Measurements from ENCODE around the gene UGT1A6.

The UGT1A6 gene

DNA sequence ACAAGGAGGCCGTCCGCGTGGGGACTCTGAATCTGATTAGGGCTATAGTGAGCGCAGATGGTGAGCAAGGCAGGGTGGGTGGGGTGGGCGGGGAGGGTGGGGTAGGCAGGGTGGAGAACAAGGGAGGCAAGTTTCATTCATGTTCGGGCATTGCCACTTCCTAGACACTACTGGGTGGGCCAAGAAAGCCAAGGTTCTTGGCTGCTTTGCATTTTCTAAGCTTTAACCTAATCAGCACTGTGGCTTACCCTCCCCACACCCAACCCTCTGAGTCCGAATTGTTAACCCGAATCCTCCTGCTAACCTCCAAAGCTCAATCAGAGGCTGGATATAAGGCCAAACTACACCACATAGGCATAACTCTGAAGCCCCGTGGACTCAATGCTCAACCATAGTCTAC lies 103.6 kb downstream of the UGT1A6 start:
- Histone ChIP-seq H3K27me3 (ENCODE audit: control insufficient read depth in 1 of 2, insufficient read depth in 2 of 2, low read length in 2 of 2) (no peaks in the 10 kb centered on the region), H3K4me1 (ENCODE audit: control insufficient read depth in 1 of 2, insufficient read depth in 2 of 2, low read length in 2 of 2) (peaks cover 0 to 7% of the 10 kb centered on the region in 2 donors), H3K27ac (ENCODE audit: low read depth, low read length) (no peak overlapping the region), H3K4me3 (ENCODE audit: low read depth in 1 of 2, low read length in 2 of 2) (no peak overlapping the region), H3K9me3 (ENCODE audit: control insufficient read depth in 1 of 2, low read length in 2 of 2) (no peaks in the 10 kb centered on the region), H3K9ac (ENCODE audit: low read depth in 1 of 2, low read length in 2 of 2) (no peak overlapping the region), H3K36me3 (ENCODE audit: control insufficient read depth in 1 of 2, insufficient read depth in 2 of 2, low read length in 2 of 2) (no peaks in the 10 kb centered on the region)

DNA sequence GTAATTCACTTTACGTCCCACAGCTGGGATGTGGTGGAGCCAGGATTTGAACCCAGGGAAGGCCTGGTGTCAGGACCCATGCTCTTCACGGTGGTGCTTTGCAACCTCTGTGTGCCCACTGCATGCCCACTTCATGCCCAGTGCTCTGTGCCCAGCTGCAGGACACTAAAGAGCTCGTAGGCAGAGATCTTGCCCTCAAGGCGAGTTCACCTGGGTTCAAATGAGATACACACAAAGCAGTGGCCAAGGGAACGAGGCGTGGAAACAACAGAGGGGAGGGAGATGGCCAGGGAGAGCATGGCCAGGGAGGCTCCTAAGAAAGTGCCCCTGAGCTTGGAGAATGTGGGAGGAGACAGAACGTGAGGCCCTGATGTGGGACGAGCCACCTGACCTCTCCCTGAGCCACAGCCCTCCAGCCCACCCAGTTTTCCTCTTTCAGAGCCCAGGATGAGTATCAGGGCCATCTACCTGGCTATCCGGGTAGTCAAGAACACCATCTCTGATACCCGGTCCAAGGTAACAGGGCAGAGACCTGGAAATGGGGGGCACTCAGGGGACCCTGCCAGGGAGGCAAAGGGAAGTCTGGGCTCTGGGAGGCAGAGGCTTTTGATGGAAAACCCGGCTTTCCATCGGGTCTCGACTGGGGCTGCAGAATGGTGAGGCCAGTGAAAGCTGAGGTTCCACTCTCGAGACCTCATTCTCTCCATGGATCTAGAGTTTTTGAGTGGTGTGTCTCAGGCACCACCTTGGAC lies 105.8 kb downstream of the UGT1A6 start:
- Histone ChIP-seq H3K27ac (ENCODE audit: low read depth, low read length) (no peak overlapping the region), H3K27me3 (ENCODE audit: control insufficient read depth in 1 of 2, insufficient read depth in 2 of 2, low read length in 2 of 2) (no peaks in the 10 kb centered on the region), H3K4me3 (ENCODE audit: low read depth in 1 of 2, low read length in 2 of 2) (no peak overlapping the region), H3K9me3 (ENCODE audit: control insufficient read depth in 1 of 2, low read length in 2 of 2) (no peaks in the 10 kb centered on the region), H3K9ac (ENCODE audit: low read depth in 1 of 2, low read length in 2 of 2) (no peak overlapping the region), H3K4me1 (ENCODE audit: control insufficient read depth in 1 of 2, insufficient read depth in 2 of 2, low read length in 2 of 2) (peaks cover 0 to 3% of the 10 kb centered on the region in 2 donors), H3K36me3 (ENCODE audit: control insufficient read depth in 1 of 2, insufficient read depth in 2 of 2, low read length in 2 of 2) (no peaks in the 10 kb centered on the region)

DNA sequence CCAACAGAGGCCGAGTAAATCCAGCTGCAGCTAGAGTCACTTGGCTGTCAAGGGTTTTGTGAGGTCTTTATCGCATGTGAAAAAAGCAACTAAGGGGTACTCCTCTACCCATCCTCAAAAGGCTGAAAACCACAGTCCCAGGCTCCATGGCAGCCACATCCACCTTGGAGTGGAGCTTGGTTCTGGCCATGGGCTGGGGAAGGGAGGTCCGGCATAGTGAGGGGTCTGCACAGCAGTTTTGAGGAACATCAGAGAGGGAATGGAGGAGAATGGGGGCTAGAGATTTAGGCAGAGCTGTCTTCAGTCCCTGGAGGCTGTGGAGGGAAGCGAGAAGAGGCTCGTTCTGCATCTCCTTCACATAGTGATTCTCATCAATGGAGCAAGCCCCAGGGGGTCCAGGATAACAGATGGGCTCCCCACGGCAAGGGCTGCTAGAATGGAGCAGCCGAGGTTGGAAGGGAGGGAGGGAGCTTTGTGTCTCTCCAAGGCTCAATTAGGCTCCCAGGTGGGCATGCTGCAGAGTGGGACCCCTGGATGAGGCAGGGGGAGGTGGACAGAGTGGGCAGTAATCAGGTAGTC lies 106.5 kb downstream of the UGT1A6 start:
- Histone ChIP-seq H3K36me3 (ENCODE audit: control insufficient read depth in 1 of 2, insufficient read depth in 2 of 2, low read length in 2 of 2) (no peaks in the 10 kb centered on the region), H3K4me1 (ENCODE audit: control insufficient read depth in 1 of 2, insufficient read depth in 2 of 2, low read length in 2 of 2) (no peaks in the 10 kb centered on the region), H3K9ac (ENCODE audit: low read depth in 1 of 2, low read length in 2 of 2) (no peak overlapping the region), H3K4me3 (ENCODE audit: low read depth in 1 of 2, low read length in 2 of 2) (no peak overlapping the region), H3K27me3 (ENCODE audit: control insufficient read depth in 1 of 2, insufficient read depth in 2 of 2, low read length in 2 of 2) (no peaks in the 10 kb centered on the region), H3K9me3 (ENCODE audit: control insufficient read depth in 1 of 2, low read length in 2 of 2) (no peaks in the 10 kb centered on the region), H3K27ac (ENCODE audit: low read depth, low read length) (no peak overlapping the region)

DNA sequence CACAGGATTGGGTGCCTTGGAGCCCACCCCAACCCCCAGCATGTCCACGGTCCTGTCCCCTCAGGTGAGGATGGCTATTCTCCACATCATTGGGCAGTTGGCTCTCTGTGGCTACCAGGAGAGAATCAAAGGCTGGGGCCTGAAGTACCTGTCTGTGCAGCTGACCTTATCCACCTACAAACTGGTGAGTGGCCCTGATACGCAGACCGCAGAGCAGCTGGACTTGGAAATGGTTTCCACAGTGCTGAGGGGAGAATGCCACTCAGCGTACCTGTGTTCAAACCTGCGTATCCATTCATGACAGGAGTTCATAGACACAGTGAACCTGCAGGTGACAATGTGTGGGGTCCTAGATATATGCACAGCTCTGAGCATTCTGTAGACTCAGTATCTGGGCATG lies 107.0 kb downstream of the UGT1A6 start:
- no peaks in the 10 kb centered on the region for H3K27me3 ChIP-seq (ENCODE audit: control insufficient read depth in 1 of 2, insufficient read depth in 2 of 2, low read length in 2 of 2)
- H3K27ac ChIP-seq (ENCODE audit: low read depth, low read length): no peak overlapping the region
- H3K4me3 ChIP-seq (ENCODE audit: low read depth in 1 of 2, low read length in 2 of 2): no peak overlapping the region
- no peaks in the 10 kb centered on the region for H3K4me1 ChIP-seq (ENCODE audit: control insufficient read depth in 1 of 2, insufficient read depth in 2 of 2, low read length in 2 of 2)
- H3K36me3 ChIP-seq (ENCODE audit: control insufficient read depth in 1 of 2, insufficient read depth in 2 of 2, low read length in 2 of 2): no peaks in the 10 kb centered on the region
- no peak overlapping the region for H3K9ac ChIP-seq (ENCODE audit: low read depth in 1 of 2, low read length in 2 of 2)
- H3K9me3 ChIP-seq (ENCODE audit: control insufficient read depth in 1 of 2, low read length in 2 of 2): no peaks in the 10 kb centered on the region

DNA sequence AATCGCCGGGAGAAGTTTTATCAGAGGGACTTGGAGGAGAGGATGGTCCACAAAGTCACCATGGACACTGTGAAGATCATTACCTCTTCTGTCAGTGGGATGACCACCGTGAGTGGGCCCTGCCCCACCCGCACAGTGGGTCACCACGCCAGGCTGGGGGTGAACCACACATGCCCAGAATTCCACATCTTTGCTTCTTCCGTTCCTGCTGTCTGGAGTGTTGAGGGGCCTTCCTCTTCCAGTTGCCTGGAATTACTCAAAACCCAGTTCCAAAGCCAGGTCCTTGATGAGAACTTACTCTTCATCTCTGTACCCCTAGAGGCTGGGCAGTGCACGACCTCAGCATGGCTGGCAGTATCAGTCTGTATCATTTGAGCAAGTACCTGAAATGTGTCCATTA lies 107.5 kb downstream of the UGT1A6 start:
- Histone ChIP-seq H3K9ac (ENCODE audit: low read depth in 1 of 2, low read length in 2 of 2) (no peak overlapping the region), H3K4me3 (ENCODE audit: low read depth in 1 of 2, low read length in 2 of 2) (no peak overlapping the region), H3K36me3 (ENCODE audit: control insufficient read depth in 1 of 2, insufficient read depth in 2 of 2, low read length in 2 of 2) (no peaks in the 10 kb centered on the region), H3K27me3 (ENCODE audit: control insufficient read depth in 1 of 2, insufficient read depth in 2 of 2, low read length in 2 of 2) (no peaks in the 10 kb centered on the region), H3K27ac (ENCODE audit: low read depth, low read length) (no peak overlapping the region), H3K4me1 (ENCODE audit: control insufficient read depth in 1 of 2, insufficient read depth in 2 of 2, low read length in 2 of 2) (no peaks in the 10 kb centered on the region), H3K9me3 (ENCODE audit: control insufficient read depth in 1 of 2, low read length in 2 of 2) (no peaks in the 10 kb centered on the region)

DNA sequence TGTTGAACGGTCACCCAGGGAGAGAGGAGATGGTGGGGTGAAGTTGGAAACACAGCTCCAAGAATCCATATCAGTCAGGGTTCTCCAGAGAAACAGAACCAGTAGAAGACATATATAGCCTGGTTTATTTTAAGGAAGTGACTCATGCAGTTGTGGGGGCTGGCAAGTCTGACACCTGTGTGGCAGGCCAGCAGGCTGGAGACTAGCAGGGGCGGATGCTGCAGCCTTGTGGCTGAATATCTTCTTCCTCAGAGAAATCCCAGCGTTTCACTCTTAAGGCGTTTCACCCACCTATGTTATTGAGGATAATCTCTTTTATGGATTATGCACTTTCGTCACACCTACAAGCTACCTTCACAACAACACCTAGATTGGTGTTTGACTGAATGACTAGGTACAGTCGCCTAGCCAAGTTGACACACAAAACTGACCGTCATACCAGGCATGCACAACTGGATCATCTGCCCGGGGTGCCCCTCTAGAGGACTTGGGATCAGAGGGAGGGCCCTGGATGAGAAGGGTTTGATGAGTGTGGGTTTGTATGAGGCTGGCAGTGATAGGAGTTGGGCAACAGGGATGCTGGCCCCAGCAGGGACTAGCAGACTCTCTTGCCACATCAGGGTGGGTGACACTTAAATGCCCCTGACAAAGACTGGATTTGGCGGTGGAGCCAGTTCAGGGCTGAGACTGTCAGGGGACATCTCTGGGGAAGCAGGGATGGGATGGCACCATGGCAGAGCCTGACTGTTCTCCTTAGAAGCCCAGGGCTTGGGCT lies 108.9 kb downstream of the UGT1A6 start:
- H3K27me3 ChIP-seq (ENCODE audit: control insufficient read depth in 1 of 2, insufficient read depth in 2 of 2, low read length in 2 of 2): no peaks in the 10 kb centered on the region
- H3K36me3 ChIP-seq (ENCODE audit: control insufficient read depth in 1 of 2, insufficient read depth in 2 of 2, low read length in 2 of 2): no peaks in the 10 kb centered on the region
- H3K9ac ChIP-seq (ENCODE audit: low read depth in 1 of 2, low read length in 2 of 2): no peak overlapping the region
- H3K4me1 ChIP-seq (ENCODE audit: control insufficient read depth in 1 of 2, insufficient read depth in 2 of 2, low read length in 2 of 2): no peaks in the 10 kb centered on the region
- no peak overlapping the region for H3K4me3 ChIP-seq (ENCODE audit: low read depth in 1 of 2, low read length in 2 of 2)
- H3K9me3 ChIP-seq (ENCODE audit: control insufficient read depth in 1 of 2, low read length in 2 of 2): no peaks in the 10 kb centered on the region
- no peak overlapping the region for H3K27ac ChIP-seq (ENCODE audit: low read depth, low read length)

DNA sequence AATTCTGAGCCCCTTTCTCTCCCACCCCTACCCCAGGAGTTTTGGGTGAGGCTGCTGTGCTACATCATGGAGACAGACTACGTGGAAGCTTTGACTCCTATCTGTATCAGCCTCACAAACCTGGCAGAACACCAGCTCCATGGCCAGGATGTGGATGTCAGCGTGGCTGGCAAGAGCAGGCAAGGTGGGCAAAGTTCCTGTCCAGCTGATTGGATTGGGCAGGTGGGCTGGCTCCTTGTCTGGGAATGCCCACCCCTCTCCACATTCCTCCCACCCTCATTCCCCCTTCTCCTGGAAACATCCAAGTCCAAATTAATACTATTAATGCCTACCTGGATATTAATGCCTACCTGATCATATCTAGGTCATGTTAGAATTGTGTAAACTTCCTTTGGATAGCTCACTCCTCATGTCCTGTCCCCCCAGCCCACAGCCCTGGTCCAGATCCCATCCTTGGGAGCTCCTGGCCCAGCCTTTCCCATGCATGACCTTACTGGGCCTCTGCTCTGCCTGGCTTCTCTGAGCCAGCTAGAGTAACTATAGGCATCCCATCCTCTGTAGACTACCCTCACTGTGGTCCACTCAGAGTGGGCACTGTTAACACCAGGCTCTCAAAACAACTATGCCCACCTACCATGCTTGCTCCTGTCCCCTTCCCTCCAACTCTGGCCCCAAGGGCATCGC lies 109.6 kb downstream of the UGT1A6 start:
- no peaks in the 10 kb centered on the region for H3K27me3 ChIP-seq (ENCODE audit: control insufficient read depth in 1 of 2, insufficient read depth in 2 of 2, low read length in 2 of 2)
- no peak overlapping the region for H3K4me3 ChIP-seq (ENCODE audit: low read depth in 1 of 2, low read length in 2 of 2)
- no peak overlapping the region for H3K9ac ChIP-seq (ENCODE audit: low read depth in 1 of 2, low read length in 2 of 2)
- H3K36me3 ChIP-seq (ENCODE audit: control insufficient read depth in 1 of 2, insufficient read depth in 2 of 2, low read length in 2 of 2): no peaks in the 10 kb centered on the region
- H3K4me1 ChIP-seq (ENCODE audit: control insufficient read depth in 1 of 2, insufficient read depth in 2 of 2, low read length in 2 of 2): no peaks in the 10 kb centered on the region
- H3K9me3 ChIP-seq (ENCODE audit: control insufficient read depth in 1 of 2, low read length in 2 of 2): no peaks in the 10 kb centered on the region
- no peak overlapping the region for H3K27ac ChIP-seq (ENCODE audit: low read depth, low read length)

DNA sequence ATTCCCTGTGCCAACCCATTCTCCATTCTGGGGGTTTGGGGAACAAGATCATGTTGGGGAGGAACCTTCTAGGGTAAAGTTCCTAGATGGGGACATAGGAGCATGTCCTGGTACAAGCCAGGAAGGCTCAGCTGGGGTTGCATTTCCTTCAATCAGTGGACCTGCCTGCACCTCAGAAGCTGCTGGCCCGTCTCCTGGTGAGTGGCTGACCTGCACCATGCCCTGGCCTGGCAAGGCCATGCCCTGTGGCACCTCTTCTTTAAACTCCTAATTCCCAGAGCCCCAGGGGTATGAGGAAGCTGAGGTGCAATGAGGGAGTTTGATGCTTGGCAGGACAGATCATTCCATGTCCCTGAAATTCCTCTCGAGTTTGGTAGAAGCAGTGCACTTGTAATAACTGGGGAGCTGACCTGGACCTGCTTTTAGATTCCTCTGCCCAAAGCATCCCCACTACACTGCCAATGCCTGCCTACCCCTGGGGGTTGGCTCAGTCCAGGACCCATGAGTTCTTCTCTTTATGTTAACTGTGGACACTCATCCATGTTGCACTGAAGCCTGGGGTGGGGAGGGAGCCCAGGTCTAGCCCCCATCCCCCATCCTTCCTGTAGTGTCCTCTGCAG lies 110.7 kb downstream of the UGT1A6 start:
- Histone ChIP-seq H3K4me3 (ENCODE audit: low read depth in 1 of 2, low read length in 2 of 2) (no peak overlapping the region), H3K36me3 (ENCODE audit: control insufficient read depth in 1 of 2, insufficient read depth in 2 of 2, low read length in 2 of 2) (no peaks in the 10 kb centered on the region), H3K27me3 (ENCODE audit: control insufficient read depth in 1 of 2, insufficient read depth in 2 of 2, low read length in 2 of 2) (no peaks in the 10 kb centered on the region), H3K9me3 (ENCODE audit: control insufficient read depth in 1 of 2, low read length in 2 of 2) (no peaks in the 10 kb centered on the region), H3K27ac (ENCODE audit: low read depth, low read length) (no peak overlapping the region), H3K4me1 (ENCODE audit: control insufficient read depth in 1 of 2, insufficient read depth in 2 of 2, low read length in 2 of 2) (no peaks in the 10 kb centered on the region), H3K9ac (ENCODE audit: low read depth in 1 of 2, low read length in 2 of 2) (no peak overlapping the region)

DNA sequence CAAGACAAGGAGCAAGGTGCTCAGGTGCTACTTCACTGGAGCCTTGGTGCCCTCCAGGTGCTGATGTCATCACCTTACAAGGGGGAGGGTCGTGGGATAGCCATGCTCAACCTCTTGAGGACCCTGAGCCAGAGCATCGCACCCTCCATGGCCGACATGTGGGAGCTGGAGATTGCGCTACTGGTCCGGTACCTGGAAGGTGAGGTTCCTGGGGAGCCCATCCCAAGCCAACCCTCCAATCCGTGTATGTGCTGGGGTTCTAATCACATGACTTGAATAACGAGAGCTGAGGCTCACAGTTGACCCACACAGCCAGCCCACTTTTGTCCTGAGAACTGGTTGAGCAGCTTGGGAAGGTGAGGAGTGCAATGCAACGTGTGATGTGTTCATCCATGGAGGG lies 111.3 kb downstream of the UGT1A6 start:
- no peaks in the 10 kb centered on the region for H3K27me3 ChIP-seq (ENCODE audit: control insufficient read depth in 1 of 2, insufficient read depth in 2 of 2, low read length in 2 of 2)
- H3K9me3 ChIP-seq (ENCODE audit: control insufficient read depth in 1 of 2, low read length in 2 of 2): no peaks in the 10 kb centered on the region
- H3K27ac ChIP-seq (ENCODE audit: low read depth, low read length): no peak overlapping the region
- no peak overlapping the region for H3K4me3 ChIP-seq (ENCODE audit: low read depth in 1 of 2, low read length in 2 of 2)
- no peaks in the 10 kb centered on the region for H3K36me3 ChIP-seq (ENCODE audit: control insufficient read depth in 1 of 2, insufficient read depth in 2 of 2, low read length in 2 of 2)
- no peaks in the 10 kb centered on the region for H3K4me1 ChIP-seq (ENCODE audit: control insufficient read depth in 1 of 2, insufficient read depth in 2 of 2, low read length in 2 of 2)
- no peak overlapping the region for H3K9ac ChIP-seq (ENCODE audit: low read depth in 1 of 2, low read length in 2 of 2)
